HEK293T (cell line): Measurements from ENCODE around the gene ALPL.

Experiments
- ARNT ChIP-seq: fragments of 450-650 bp; IDR thresholded peaks from 2 replicates; pipeline ENCODE4 v1.6.1; 2017; ENCODE audit warnings: mild to moderate bottlenecking
- BHLHE40 ChIP-seq: fragments of 450-650 bp; IDR thresholded peaks from 2 replicates; pipeline ENCODE4 v1.6.1; 2016; ENCODE audit warnings: mild to moderate bottlenecking, moderate library complexity, borderline replicate concordance
- CTBP1 ChIP-seq: fragments of 450-650 bp; IDR thresholded peaks from 2 replicates; pipeline ENCODE4 v1.6.1; 2016; ENCODE audit warnings: borderline replicate concordance
- FOXA1 ChIP-seq: fragments of 450-650 bp; IDR thresholded peaks from 2 replicates; pipeline ENCODE4 v1.6.1; 2016; ENCODE audit warnings: mild to moderate bottlenecking
- FOXK2 ChIP-seq: fragments of 450-650 bp; IDR thresholded peaks from 2 replicates; pipeline ENCODE4 v1.6.1; 2016; ENCODE audit warnings: mild to moderate bottlenecking
- FOXM1 ChIP-seq: fragments of 450-650 bp; IDR thresholded peaks from 2 replicates; pipeline ENCODE4 v1.6.1; 2017; ENCODE audit warnings: mild to moderate bottlenecking, borderline replicate concordance
- HDGF ChIP-seq: fragments of 450-650 bp; IDR thresholded peaks from 2 replicates; pipeline ENCODE4 v1.6.1; 2017; ENCODE audit warnings: antibody characterized with exemption, borderline replicate concordance
- L3MBTL2 ChIP-seq: fragments of 450-650 bp; conservative IDR thresholded peaks from 2 replicates; pipeline ENCODE4 v1.6.1; 2016; ENCODE audit warnings: mild to moderate bottlenecking
- NFRKB ChIP-seq: fragments of 450-650 bp; IDR thresholded peaks from 2 replicates; pipeline ENCODE4 v1.6.1; 2016; ENCODE audit warnings: mild to moderate bottlenecking, moderate library complexity
- SP1 ChIP-seq: fragments of 450-650 bp; IDR thresholded peaks from 2 replicates; pipeline ENCODE4 v1.6.1; 2017
- SUZ12 ChIP-seq: fragments of 450-650 bp; IDR thresholded peaks from 2 replicates; pipeline ENCODE4 v1.6.1; 2016; ENCODE audit warnings: mild to moderate bottlenecking
- TARDBP ChIP-seq: fragments of 450-650 bp; IDR thresholded peaks from 2 replicates; pipeline ENCODE4 v1.6.1; 2016
- TF ChIP-seq, protein P1 (sequence below): fragments of 450-650 bp; IDR thresholded peaks from 2 replicates; pipeline ENCODE4 v1.6.1; 2016

- TF ChIP-seq HDGF (no peak), FOXM1 (no peak), NFRKB (no peak), ARNT (no peak), BHLHE40 (no peak), L3MBTL2 (no peak), FOXK2 (no peak), SP1 (no peak), FOXA1 (no peak), SUZ12 (no peak), TARDBP (no peak), CTBP1 (no peak)
- TF ChIP-seq, protein P1, sequence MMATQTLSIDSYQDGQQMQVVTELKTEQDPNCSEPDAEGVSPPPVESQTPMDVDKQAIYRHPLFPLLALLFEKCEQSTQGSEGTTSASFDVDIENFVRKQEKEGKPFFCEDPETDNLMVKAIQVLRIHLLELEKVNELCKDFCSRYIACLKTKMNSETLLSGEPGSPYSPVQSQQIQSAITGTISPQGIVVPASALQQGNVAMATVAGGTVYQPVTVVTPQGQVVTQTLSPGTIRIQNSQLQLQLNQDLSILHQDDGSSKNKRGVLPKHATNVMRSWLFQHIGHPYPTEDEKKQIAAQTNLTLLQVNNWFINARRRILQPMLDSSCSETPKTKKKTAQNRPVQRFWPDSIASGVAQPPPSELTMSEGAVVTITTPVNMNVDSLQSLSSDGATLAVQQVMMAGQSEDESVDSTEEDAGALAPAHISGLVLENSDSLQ: no peak
These were observed 25.6 kb downstream of the ALPL start for GRCh38 chr1:21534674-21535378.
